Measurements from ENCODE around the gene PAK4. TPM values are rescaled to one million over a fixed set of nuclear protein-coding genes. Genes with fewer than 3 reads are reported as not detected.
"Not testable (repeated sequence)": the region's sequence is repeated elsewhere in the genome, so short reads cannot be mapped to it uniquely, and the experiment has no call there.

PAK4 gene
- total RNA-seq, 1 donor from 2014 or later, result 14.8 TPM

- Mint-ChIP-seq H3K4me1 (peaks cover 8% of the 10 kb centered on the region), H3K4me3 (no peak overlapping the region), H3K9me3 (no peaks in the 10 kb centered on the region), H3K27me3 (no peaks in the 10 kb centered on the region), H3K36me3 (ENCODE audit: low read depth) (no peaks in the 10 kb centered on the region), H3K27ac (no peak overlapping the region)
- no peak for DNase-seq
- intact Hi-C loops (cut with micrococcal nuclease), result no loop called here
Measured at GRCh38 chr19:39142630-39143029, 17.0 kb downstream of the PAK4 start.

DNA sequence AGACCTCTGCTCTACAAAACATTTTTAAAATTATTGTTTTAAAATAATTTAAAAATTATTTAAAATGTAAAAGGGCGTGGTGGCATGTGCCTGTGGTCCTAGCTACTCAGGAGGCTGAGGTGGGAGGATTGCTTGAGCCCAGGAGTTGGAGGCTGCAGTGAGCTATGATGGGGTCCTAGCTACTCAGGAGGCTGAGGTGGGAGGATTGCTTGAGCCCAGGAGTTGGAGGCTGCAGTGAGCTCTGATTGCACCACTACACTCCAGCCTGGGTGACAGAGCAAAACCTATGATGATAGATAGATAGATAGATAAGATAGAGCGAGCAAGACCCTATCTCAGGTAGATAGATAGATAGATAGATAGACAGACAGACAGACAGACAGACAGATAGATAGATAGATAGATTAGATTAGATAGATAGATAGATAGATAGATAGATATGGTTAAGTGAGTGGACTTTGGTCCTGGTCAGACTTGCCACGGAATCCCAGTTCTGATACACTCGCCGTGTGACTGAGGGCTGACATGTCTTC lies 18.2 kb downstream of the PAK4 start:
- intact Hi-C loops (cut with micrococcal nuclease); H3K27ac Mint-ChIP-seq; H3K36me3 Mint-ChIP-seq (ENCODE audit: low read depth); DNase-seq; H3K27me3 Mint-ChIP-seq; H3K4me1 Mint-ChIP-seq; H3K9me3 Mint-ChIP-seq; H3K4me3 Mint-ChIP-seq: not testable (repeated sequence)

- no peaks in the 10 kb centered on the region for H3K27me3 Mint-ChIP-seq
- H3K27ac Mint-ChIP-seq, result no peak overlapping the region
- no peaks in the 10 kb centered on the region for H3K36me3 Mint-ChIP-seq (ENCODE audit: low read depth)
- H3K4me3 Mint-ChIP-seq, result no peak overlapping the region
- DNase-seq, result no peak
- intact Hi-C loops (cut with micrococcal nuclease), result no loop called here
- H3K4me1 Mint-ChIP-seq, result peaks cover 8% of the 10 kb centered on the region
- H3K9me3 Mint-ChIP-seq, result no peaks in the 10 kb centered on the region
Measured at GRCh38 chr19:39144290-39145071, 18.9 kb downstream of the PAK4 start.

GRCh38 chr19:39145180-39145953 lies 19.8 kb downstream of the PAK4 start:
- Mint-ChIP-seq H3K36me3 (ENCODE audit: low read depth) (no peaks in the 10 kb centered on the region), H3K27ac (no peak overlapping the region), H3K27me3 (no peaks in the 10 kb centered on the region), H3K4me3 (no peak overlapping the region), H3K9me3 (no peaks in the 10 kb centered on the region), H3K4me1 (peaks cover 8% of the 10 kb centered on the region)
- no peak for DNase-seq
- intact Hi-C loops (cut with micrococcal nuclease), result no loop called here

DNA sequence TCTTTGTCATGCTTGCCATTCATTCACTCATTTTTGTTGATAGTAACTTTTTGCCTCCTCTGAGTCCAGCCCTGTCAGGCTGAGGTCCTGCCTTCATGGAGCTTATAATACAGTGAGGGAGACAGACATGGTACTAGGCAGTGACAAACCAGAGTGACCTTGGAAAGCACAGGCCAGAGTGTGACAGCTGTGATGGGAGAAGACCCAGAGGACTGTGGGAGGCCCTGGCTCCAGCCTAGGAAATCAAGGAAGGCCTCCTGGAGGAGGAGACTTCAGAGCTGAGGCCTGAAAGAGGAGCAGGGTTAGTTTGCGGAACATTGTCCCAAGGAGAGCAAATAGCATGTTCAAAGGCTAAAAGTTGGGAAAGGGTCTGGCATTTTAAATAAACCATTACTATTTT lies 20.5 kb downstream of the PAK4 start:
- Mint-ChIP-seq H3K27me3 (no peaks in the 10 kb centered on the region), H3K9me3 (no peaks in the 10 kb centered on the region), H3K36me3 (ENCODE audit: low read depth) (no peaks in the 10 kb centered on the region), H3K4me1 (peaks cover 8% of the 10 kb centered on the region), H3K27ac (no peak overlapping the region), H3K4me3 (no peak overlapping the region)
- no peak for DNase-seq
- intact Hi-C loops (cut with micrococcal nuclease), result no loop called here

- no peak overlapping the region for H3K27ac Mint-ChIP-seq
- no peaks in the 10 kb centered on the region for H3K9me3 Mint-ChIP-seq
- no peak overlapping the region for H3K4me3 Mint-ChIP-seq
- intact Hi-C loops (cut with micrococcal nuclease), result no loop called here
- H3K4me1 Mint-ChIP-seq, result peaks cover 8% of the 10 kb centered on the region
- no peaks in the 10 kb centered on the region for H3K27me3 Mint-ChIP-seq
- no peaks in the 10 kb centered on the region for H3K36me3 Mint-ChIP-seq (ENCODE audit: low read depth)
- DNase-seq, result no peak
Measured at GRCh38 chr19:39146686-39147450, 21.3 kb downstream of the PAK4 start.

DNA sequence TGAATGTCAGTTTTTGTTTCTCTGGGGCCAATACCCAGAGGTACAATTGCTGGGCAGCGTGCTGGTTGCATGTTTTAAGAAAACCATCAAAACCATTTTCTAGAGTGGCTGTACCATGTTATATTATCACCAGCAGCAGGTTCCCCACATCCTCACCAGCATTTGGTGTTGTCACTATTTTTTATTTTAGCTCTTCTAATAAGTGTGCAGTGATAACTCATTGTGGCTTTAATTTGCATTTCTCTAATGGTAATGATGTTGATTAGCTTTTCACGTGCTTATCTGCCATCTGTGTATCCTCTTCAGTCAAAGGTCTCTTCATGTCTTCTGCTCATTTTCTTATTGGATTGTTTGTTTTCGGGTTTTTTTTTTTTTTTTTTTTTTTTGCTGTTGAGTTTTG lies 21.9 kb downstream of the PAK4 start:
- H3K4me3 Mint-ChIP-seq, result no peak overlapping the region
- DNase-seq, result no peak
- peaks cover 8% of the 10 kb centered on the region for H3K4me1 Mint-ChIP-seq
- no peak overlapping the region for H3K27ac Mint-ChIP-seq
- H3K36me3 Mint-ChIP-seq (ENCODE audit: low read depth), result no peaks in the 10 kb centered on the region
- H3K27me3 Mint-ChIP-seq, result no peaks in the 10 kb centered on the region
- intact Hi-C loops (cut with micrococcal nuclease), result no loop called here
- H3K9me3 Mint-ChIP-seq, result no peaks in the 10 kb centered on the region

- Mint-ChIP-seq H3K9me3 (no peaks in the 10 kb centered on the region), H3K27ac (no peak overlapping the region), H3K4me1 (peaks cover 9% of the 10 kb centered on the region), H3K4me3 (no peak overlapping the region), H3K27me3 (no peaks in the 10 kb centered on the region), H3K36me3 (ENCODE audit: low read depth) (no peaks in the 10 kb centered on the region)
- DNase-seq, result no peak
- intact Hi-C loops (cut with micrococcal nuclease), result no loop called here
Measured at GRCh38 chr19:39148939-39149529, 23.4 kb downstream of the PAK4 start.

GRCh38 chr19:39150235-39150634 lies 24.6 kb downstream of the PAK4 start:
- intact Hi-C loops (cut with micrococcal nuclease), result no loop called here
- H3K9me3 Mint-ChIP-seq, result no peaks in the 10 kb centered on the region
- no peaks in the 10 kb centered on the region for H3K36me3 Mint-ChIP-seq (ENCODE audit: low read depth)
- no peak overlapping the region for H3K27ac Mint-ChIP-seq
- H3K4me3 Mint-ChIP-seq, result no peak overlapping the region
- H3K4me1 Mint-ChIP-seq, result peaks cover 8% of the 10 kb centered on the region
- H3K27me3 Mint-ChIP-seq, result no peaks in the 10 kb centered on the region
- DNase-seq, result no peak

GRCh38 chr19:39150807-39151600 lies 25.4 kb downstream of the PAK4 start:
- Mint-ChIP-seq H3K4me1 (peaks cover 10% of the 10 kb centered on the region), H3K36me3 (ENCODE audit: low read depth) (no peaks in the 10 kb centered on the region), H3K4me3 (no peak overlapping the region), H3K27me3 (no peaks in the 10 kb centered on the region), H3K9me3 (no peaks in the 10 kb centered on the region), H3K27ac (no peak overlapping the region)
- no peak for DNase-seq
- intact Hi-C loops (cut with micrococcal nuclease), result no loop called here

GRCh38 chr19:39152066-39152465 lies 26.5 kb downstream of the PAK4 start:
- H3K27ac Mint-ChIP-seq, result no peak overlapping the region
- no peak for DNase-seq
- no peaks in the 10 kb centered on the region for H3K9me3 Mint-ChIP-seq
- no peaks in the 10 kb centered on the region for H3K27me3 Mint-ChIP-seq
- intact Hi-C loops (cut with micrococcal nuclease), result no loop called here
- H3K4me1 Mint-ChIP-seq, result peaks cover 15% of the 10 kb centered on the region
- no peaks in the 10 kb centered on the region for H3K36me3 Mint-ChIP-seq (ENCODE audit: low read depth)
- no peak overlapping the region for H3K4me3 Mint-ChIP-seq

GRCh38 chr19:39154100-39154628 lies 28.6 kb downstream of the PAK4 start:
- no peaks in the 10 kb centered on the region for H3K9me3 Mint-ChIP-seq
- H3K27ac Mint-ChIP-seq, result no peak overlapping the region
- no peaks in the 10 kb centered on the region for H3K36me3 Mint-ChIP-seq (ENCODE audit: low read depth)
- H3K4me1 Mint-ChIP-seq, result peaks cover 17% of the 10 kb centered on the region
- no peak for DNase-seq
- H3K27me3 Mint-ChIP-seq, result no peaks in the 10 kb centered on the region
- intact Hi-C loops (cut with micrococcal nuclease), result no loop called here
- H3K4me3 Mint-ChIP-seq, result no peak overlapping the region

- H3K9me3 Mint-ChIP-seq, result no peaks in the 10 kb centered on the region
- no peaks in the 10 kb centered on the region for H3K36me3 Mint-ChIP-seq (ENCODE audit: low read depth)
- no peak overlapping the region for H3K4me3 Mint-ChIP-seq
Measured at GRCh38 chr19:39154629-39155100, 29.1 kb downstream of the PAK4 start.

More at GRCh38 chr19:39154629-39155100, 29.1 kb downstream of the PAK4 start:
- DNase-seq, result no peak
- Mint-ChIP-seq H3K27ac (no peak overlapping the region), H3K27me3 (no peaks in the 10 kb centered on the region), H3K4me1 (peaks cover 17% of the 10 kb centered on the region)
- intact Hi-C loops (cut with micrococcal nuclease), result no loop called here

Data from activated CD4-positive, alpha-beta T cell treated with anti-CD3 and anti-CD28 coated beads, Interleukin-2, amount 10 ng/mL, durations not matched to agents 24 days and 14 days (primary cell).